Stimulated activated naive CD8-positive, alpha-beta T cell treated with anti-CD3 and anti-CD28 coated beads, Interleukin-15, Interleukin-2, amounts not matched to agents 100 ng/mL and 50 ng/mL, for 24 hours (primary cell): ENCODE results near the gene TMEM11.

Experiments used
- H3K27ac Mint-ChIP-seq: one replicate; pipeline ENCODE4 v1.8.0; 2021; ENCODE audit warnings: mild to moderate bottlenecking, mixed read lengths
- H3K27me3 Mint-ChIP-seq: one replicate; pipeline ENCODE4 v1.8.0; 2021; ENCODE audit warnings: mixed read lengths
- H3K36me3 Mint-ChIP-seq: one replicate; pipeline ENCODE4 v1.8.0; 2021; ENCODE audit warnings: low read depth, mixed read lengths
- H3K4me1 Mint-ChIP-seq: one replicate; pipeline ENCODE4 v1.8.0; 2021; ENCODE audit warnings: low read depth, mixed read lengths
- H3K4me3 Mint-ChIP-seq: one replicate; pipeline ENCODE4 v1.8.0; 2021; ENCODE audit warnings: mild to moderate bottlenecking, mixed read lengths
- H3K9me3 Mint-ChIP-seq: one replicate; pipeline ENCODE4 v1.8.0; 2021; ENCODE audit warnings: mixed read lengths

The TMEM11 gene

DNA sequence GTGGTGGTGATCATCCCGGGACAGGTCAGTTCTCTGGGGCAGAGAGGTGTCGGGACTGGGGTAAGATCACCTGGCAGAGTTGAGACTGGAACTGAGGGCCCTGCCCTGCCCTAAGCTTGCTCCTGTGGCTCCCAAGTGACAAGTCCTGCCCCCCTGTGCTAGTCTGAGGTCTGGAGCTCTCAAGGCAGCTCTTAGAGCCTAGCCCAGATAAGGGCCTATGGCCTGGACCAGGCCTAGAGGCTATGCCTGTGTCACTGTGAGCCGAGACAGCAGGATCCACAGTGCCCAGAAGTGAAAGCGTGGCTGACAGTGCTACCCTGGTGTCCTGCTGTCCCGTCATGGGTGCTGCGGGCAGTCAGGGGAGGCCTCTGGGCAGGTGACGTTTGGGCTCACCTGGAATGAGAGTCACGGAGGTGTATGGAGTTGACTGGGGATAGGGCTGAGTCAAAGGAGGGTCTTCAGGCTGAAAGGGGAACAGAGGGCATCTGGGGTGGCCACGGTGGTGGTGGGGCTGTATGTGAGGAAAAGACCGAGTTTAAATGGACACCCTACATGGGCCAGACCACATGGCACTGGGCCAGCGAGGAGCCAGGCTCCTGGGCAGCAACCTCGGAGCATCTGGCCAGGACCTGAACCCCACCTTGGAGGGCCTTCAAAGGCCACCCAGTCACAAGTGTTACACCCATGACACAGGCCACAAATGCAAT lies 33.7 kb upstream of the TMEM11 start:
- H3K27ac Mint-ChIP-seq, result no peak overlapping the region

DNA sequence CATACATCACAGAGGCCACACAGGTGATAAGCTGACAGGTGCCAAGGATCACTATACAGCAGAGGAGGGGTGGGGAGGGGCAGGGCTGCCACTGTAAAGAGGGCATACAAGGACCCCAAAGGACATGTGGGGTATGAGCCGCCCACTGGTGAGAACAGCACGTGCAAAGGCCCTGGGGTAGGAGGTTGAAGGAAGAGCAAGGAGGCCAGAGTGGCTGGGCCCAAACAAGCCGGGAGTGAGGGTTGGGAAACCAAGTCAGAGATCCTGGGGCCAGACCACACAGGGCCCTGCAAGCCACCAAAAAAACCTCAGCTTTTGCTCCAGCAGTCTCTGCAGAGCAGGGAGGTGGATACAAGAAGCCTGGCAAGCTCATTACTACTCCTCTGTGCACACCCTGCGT lies 32.7 kb upstream of the TMEM11 start:
- Mint-ChIP-seq H3K4me1 (no peaks in the 10 kb centered on the region), H3K36me3 (no peaks in the 10 kb centered on the region), H3K27ac (no peak overlapping the region), H3K27me3 (no peaks in the 10 kb centered on the region), H3K4me3 (no peak overlapping the region), H3K9me3 (no peaks in the 10 kb centered on the region)

More for the DNA sequence above, 33.7 kb upstream of the TMEM11 start:
- H3K4me3 Mint-ChIP-seq, result no peak overlapping the region
- H3K27me3 Mint-ChIP-seq, result no peaks in the 10 kb centered on the region
- H3K4me1 Mint-ChIP-seq, result peaks cover 4% of the 10 kb centered on the region
- no peaks in the 10 kb centered on the region for H3K9me3 Mint-ChIP-seq
- no peaks in the 10 kb centered on the region for H3K36me3 Mint-ChIP-seq

DNA sequence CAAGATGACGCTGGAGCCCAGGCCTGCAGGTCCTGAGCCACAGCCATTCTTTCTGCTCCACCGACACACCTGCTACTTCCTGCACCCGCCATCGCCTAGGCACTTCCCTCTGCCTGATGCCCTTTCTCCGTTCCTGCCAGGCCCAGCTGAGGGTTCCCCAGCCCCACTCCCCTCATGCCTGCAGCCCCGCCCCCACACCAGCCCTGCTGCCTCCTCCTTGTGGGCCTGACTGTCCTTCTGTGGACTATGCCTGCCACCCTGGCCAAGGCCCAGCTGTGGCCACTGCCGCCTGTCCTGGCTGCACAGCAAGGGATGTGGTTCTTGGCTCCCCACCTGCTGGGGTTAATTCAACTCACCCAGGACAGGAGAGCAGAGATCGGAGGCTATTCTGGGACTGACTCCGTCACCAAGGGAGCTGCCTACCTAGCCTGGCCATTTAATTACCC lies 31.7 kb upstream of the TMEM11 start:
- Mint-ChIP-seq H3K4me3 (no peak overlapping the region), H3K27me3 (no peaks in the 10 kb centered on the region), H3K9me3 (no peaks in the 10 kb centered on the region), H3K4me1 (no peaks in the 10 kb centered on the region), H3K27ac (no peak overlapping the region), H3K36me3 (no peaks in the 10 kb centered on the region)

DNA sequence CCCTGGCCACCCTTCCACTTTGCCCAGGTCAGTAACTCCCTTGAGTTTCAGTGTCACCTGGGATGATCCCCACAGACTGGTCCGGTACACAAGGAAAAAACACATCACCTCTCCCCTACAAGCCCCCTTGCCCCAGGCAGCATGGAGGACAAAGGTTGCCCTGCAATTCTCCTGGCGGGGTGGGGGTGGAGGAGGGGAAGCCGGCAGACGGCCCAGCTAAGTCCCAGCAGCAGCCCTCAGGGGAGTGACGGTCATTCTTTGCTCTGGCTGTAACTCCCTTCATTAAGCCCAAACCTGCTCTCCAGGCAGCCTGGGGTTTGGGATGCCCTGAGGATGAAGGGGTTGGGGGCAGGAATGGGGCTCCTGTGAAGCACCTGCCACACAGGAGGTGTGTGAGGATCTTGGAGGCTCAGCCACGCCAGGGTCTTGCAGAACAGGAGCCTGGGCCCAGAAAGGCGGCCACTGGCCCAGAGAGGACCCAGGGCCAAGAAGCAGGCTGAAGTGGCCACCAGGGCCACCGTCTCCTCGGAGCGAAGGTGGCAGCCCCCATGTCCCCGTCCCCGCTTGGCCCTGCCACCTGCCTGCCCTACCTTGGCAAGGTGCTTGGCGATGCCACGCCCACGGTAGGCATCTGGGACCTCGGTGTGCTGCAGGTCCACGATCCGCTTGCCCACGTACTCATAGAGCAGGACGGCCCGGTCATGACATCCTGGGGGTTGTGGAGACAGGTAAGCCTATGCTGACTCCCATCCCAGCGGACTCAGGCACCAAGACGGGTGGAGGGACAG lies 29.7 kb upstream of the TMEM11 start:
- Mint-ChIP-seq H3K36me3 (no peaks in the 10 kb centered on the region), H3K4me1 (no peaks in the 10 kb centered on the region), H3K27me3 (no peaks in the 10 kb centered on the region), H3K4me3 (no peak overlapping the region), H3K9me3 (no peaks in the 10 kb centered on the region), H3K27ac (no peak overlapping the region)

- Mint-ChIP-seq H3K4me3 (no peak overlapping the region), H3K9me3 (no peaks in the 10 kb centered on the region), H3K4me1 (no peaks in the 10 kb centered on the region), H3K36me3 (no peaks in the 10 kb centered on the region), H3K27ac (no peak overlapping the region), H3K27me3 (no peaks in the 10 kb centered on the region)
These were observed 29.0 kb upstream of the TMEM11 start for GRCh38 chr17:21242780-21243515.

GRCh38 chr17:21242026-21242697 lies 28.2 kb upstream of the TMEM11 start:
- H3K27ac Mint-ChIP-seq, result no peak overlapping the region
- no peak overlapping the region for H3K4me3 Mint-ChIP-seq
- H3K4me1 Mint-ChIP-seq, result no peaks in the 10 kb centered on the region
- H3K36me3 Mint-ChIP-seq, result no peaks in the 10 kb centered on the region
- no peaks in the 10 kb centered on the region for H3K9me3 Mint-ChIP-seq
- no peaks in the 10 kb centered on the region for H3K27me3 Mint-ChIP-seq

- H3K27ac Mint-ChIP-seq, result no peak overlapping the region
- H3K9me3 Mint-ChIP-seq, result no peaks in the 10 kb centered on the region
- H3K4me1 Mint-ChIP-seq, result no peaks in the 10 kb centered on the region
- H3K36me3 Mint-ChIP-seq, result no peaks in the 10 kb centered on the region
- H3K4me3 Mint-ChIP-seq, result no peak overlapping the region
- H3K27me3 Mint-ChIP-seq, result no peaks in the 10 kb centered on the region
These were observed 27.6 kb upstream of the TMEM11 start for GRCh38 chr17:21241564-21241963.

DNA sequence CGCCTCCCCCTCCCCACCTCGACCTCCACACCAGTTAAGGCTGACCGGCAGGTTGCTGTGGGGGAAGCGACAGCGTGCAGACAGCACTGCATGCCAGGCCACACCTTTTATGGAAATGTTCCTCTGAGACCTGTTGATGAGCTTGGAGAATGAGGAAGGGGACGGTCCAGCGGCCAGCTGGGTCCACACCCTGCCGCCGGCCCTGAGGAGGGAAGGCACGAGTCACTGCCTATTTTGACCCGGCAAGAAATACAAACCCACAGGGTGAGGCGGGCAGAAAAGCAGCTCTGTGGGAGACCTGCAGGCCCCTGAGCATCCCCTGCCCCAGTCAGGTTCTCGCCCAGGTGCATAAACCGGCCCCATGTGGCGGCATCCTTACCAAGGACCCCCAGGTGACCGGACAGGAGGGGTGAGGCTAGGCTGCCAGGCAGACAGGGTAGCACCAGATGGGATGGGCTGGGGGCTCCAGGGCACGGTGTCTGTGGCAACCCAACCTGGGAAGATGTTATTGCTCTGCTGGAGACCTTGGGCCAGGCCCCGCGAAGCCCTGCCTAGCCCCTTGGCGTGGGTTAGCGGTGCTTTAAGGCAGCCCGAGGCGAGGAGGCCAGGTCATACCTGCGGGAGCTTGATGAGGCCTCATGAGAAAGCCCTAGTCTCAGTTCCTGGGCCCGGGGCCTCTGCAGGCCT lies 26.6 kb upstream of the TMEM11 start:
- Mint-ChIP-seq H3K4me3 (no peak overlapping the region), H3K4me1 (no peaks in the 10 kb centered on the region), H3K27ac (no peak overlapping the region), H3K36me3 (no peaks in the 10 kb centered on the region), H3K9me3 (no peaks in the 10 kb centered on the region), H3K27me3 (no peaks in the 10 kb centered on the region)

DNA sequence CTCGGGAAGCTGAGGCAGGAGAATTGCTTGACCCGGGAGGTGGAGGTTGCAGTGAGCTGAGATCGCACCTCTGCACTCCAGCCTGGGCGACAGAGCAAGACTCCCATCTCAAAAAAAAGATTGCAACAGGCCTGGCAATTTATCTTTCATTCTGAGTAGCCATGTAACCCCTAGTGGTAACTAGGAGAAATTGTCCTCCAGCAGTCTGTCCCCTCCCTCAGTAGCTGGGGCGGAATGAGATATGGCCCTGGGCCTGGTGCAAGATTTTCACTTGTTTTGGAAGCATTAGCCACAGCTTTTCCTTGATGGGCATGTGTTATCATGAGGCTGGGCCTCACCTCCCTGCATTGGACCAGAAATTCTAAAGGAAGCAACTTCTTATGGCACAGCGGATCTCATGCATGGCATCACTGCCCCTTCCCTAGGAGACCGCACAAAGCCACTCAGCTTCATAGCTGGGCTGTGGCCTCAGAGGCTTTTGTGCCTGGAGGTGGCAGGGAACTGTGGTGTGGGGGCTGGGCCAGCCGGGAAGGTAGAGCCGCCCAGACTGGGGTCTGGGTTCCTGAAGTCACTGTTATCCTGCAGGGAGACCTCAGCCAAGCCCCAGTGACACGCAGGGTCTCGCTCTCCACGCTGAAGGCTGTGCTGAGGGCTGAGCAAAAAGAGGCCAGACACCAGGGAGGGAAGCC lies 25.9 kb upstream of the TMEM11 start:
- Mint-ChIP-seq H3K9me3 (no peaks in the 10 kb centered on the region), H3K36me3 (peaks cover 3% of the 10 kb centered on the region), H3K4me1 (no peaks in the 10 kb centered on the region), H3K4me3 (no peak overlapping the region), H3K27me3 (no peaks in the 10 kb centered on the region), H3K27ac (no peak overlapping the region)

DNA sequence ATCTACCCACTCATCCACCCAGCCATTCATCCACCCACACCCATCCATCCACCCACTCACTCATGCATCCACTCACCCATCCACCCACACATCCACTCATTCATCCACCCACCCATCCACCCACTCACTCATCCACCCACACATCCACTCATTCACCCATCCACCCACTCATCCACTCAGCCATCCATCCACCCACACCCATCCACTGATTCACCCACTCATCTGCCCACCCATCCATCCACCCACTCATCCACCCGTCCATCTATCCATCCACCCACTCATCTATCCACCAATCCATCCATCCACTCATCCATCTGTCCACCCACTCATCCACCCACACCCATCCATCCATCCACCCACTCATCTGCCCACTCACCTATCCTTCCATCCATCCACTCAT lies 22.0 kb upstream of the TMEM11 start:
- Mint-ChIP-seq H3K27ac (peak overlapping the region; percentile 68), H3K4me3 (no peak overlapping the region), H3K36me3 (peaks cover 9% of the 10 kb centered on the region), H3K4me1 (no peaks in the 10 kb centered on the region), H3K9me3 (peaks cover 7% of the 10 kb centered on the region), H3K27me3 (no peaks in the 10 kb centered on the region)

- H3K36me3 Mint-ChIP-seq, result peaks cover 9% of the 10 kb centered on the region
- H3K4me1 Mint-ChIP-seq, result no peaks in the 10 kb centered on the region
- H3K27me3 Mint-ChIP-seq, result no peaks in the 10 kb centered on the region
- H3K4me3 Mint-ChIP-seq, result no peak overlapping the region
- no peak overlapping the region for H3K27ac Mint-ChIP-seq
- H3K9me3 Mint-ChIP-seq, result peaks cover 7% of the 10 kb centered on the region
These were observed 19.8 kb upstream of the TMEM11 start for GRCh38 chr17:21233581-21234347.

- H3K4me1 Mint-ChIP-seq, result no peaks in the 10 kb centered on the region
- H3K4me3 Mint-ChIP-seq, result no peak overlapping the region
- H3K27ac Mint-ChIP-seq, result no peak overlapping the region
- no peaks in the 10 kb centered on the region for H3K27me3 Mint-ChIP-seq
- peaks cover 7% of the 10 kb centered on the region for H3K9me3 Mint-ChIP-seq
- H3K36me3 Mint-ChIP-seq, result peaks cover 9% of the 10 kb centered on the region
These were observed 18.2 kb upstream of the TMEM11 start for GRCh38 chr17:21232033-21232749.

DNA sequence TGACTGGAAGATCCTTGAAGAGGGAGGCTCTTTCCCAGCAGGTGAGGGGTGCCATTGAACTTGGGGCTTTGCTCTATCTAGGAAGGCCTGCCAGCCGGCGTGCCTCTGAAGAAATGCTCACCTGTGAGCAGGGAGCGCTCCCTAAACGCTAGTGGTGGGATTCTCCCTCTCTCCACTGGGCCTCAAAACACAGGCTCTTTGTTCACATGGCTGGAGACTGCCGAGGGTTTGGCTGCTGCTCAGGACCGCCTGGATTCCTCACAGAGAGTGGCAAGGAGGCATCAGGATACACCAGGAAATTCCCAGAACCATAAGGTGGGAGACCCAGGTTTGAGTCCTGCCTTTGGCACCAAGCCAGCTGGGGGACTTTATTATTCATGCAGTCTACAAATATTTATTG lies 17.6 kb upstream of the TMEM11 start:
- Mint-ChIP-seq H3K36me3 (peaks cover 9% of the 10 kb centered on the region), H3K27ac (no peak overlapping the region), H3K9me3 (peaks cover 7% of the 10 kb centered on the region), H3K4me1 (no peaks in the 10 kb centered on the region), H3K27me3 (no peaks in the 10 kb centered on the region), H3K4me3 (no peak overlapping the region)
